GM23248 (cell line): Measurements from ENCODE around the gene CD46.

Experiments used
- EZH2 ChIP-seq: fragments of 200-600 bp; sonication (generic); IDR thresholded peaks from 2 replicates; pipeline ENCODE4 v1.6.1; 2018; ENCODE audit warnings: antibody characterized with exemption, mild to moderate bottlenecking; ENCODE audit not compliant: insufficient read depth, poor library complexity, severe bottlenecking
- EZH2phosphoT487 ChIP-seq: fragments of 200-600 bp; sonication (generic); IDR thresholded peaks from 2 replicates; pipeline ENCODE4 v1.6.1; 2018; ENCODE audit warnings: antibody characterized with exemption, moderate library complexity, mild to moderate bottlenecking, low read depth; ENCODE audit not compliant: insufficient read depth

GRCh38 chr1:207763972-207764371 lies 12.1 kb downstream of the CD46 start:
- TF ChIP-seq EZH2phosphoT487 (no peak), EZH2 (no peak)
